ENCODE results near the gene ZNF784.
A peak's percentile ranks its signal among the peaks of the same experiment; 100 is the strongest.

The ZNF784 gene

DNA sequence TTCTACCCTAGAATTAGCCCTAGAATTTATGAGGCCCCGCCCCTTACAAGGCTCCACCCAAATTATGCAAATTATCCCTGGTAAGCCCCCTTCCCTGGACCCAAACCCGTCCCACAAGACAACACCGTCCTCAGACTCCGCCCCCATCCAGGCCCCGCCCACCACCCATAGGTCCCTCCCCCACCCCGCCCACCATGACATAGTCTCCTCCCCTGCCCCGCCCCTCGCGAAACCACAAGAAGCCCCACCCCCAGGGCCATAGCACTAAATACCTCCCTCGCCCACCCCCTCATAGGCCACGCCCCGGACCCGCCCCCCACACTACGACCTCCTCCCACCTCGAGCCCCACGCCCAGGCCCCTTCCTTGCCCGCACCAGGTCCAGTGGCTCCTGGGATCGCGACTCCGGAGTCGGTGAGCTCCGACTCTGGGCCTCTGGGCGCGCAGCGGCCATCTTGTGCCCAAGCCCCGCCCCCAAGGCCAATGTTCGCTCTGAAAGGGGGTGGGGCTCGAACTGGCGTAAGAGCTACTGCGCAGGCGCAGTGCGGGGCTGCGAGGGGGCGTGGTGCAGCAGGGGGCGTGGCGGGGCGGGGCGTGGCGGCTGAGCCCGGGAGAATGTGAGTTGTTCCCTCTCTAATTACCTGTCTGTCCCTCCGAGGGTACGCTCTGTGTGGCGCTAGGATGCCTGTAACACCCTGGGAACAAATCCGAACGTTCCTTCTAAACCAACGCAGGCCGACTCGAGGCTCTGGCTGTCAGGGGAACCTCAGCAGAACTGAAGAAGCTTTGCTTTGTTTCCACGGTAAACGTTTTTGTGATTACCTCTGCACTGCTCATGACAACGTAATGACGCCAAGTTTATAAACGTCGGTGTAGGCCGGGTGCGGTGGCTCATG, at the start of gene ZNF784:
ZNF784 (minus strand) TSS at position 458 of the 895 bp plus-strand sequence; CDS start at position 453, 5 bp downstream.
- peak; percentile 99 for DNase-seq

DNA sequence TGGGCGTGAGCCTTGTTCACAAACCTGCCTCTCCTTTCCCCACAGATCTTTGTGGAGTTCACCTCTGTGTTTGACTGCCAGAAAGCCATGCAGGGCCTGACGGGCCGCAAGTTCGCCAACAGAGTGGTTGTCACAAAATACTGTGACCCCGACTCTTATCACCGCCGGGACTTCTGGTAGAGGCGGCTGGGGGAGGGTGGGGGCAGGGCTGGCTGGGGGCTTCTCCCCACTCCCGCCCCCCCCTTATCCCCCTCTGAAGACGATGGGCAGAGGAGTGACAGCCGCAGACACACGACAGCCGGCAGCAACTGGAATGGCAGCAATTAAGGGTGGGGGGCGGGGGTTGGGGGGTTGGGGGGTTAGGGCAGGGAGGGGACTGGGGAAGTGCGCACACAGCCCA, 49.5 kb upstream of the ZNF784 start:
- no peak for DNase-seq

GRCh38 chr19:55673465-55673864, 49.1 kb upstream of the ZNF784 start:
- DNase-seq, result no peak

DNA sequence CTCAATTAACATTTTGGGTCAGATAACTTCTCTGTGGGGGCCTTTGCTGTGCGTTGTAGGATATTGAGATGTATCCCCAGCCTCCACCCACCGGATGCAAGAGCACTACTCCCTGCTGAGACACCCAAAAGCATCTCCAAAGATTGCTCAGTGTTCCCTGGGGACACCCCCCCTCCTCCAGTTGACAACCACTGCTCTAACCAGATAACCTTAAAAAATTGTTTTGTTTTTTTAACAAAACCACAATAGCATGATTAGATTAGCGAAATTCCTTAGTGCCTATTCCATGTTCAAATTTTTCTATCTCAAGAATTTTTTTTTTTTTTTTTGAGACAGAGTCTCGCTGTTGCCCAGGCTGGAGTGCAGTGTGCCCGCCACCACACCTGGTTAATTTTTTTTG, 48.1 kb upstream of the ZNF784 start:
- no peak for DNase-seq

DNA sequence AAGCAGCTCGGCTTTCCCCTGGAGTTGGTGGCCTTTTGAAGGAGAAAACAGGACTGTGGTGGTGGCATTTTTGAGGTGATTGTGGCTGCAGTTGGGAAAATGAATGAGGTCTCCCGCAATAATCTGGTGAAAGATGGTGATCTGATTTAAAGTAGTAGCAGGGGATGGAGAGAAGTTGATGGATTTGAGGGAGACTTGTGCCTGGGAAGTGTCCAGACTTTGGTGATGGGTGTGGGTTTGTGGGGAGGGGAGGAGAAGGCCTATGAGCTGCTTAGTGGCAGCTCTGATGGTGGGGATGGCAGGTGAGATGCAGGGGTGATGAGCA, 46.6 kb upstream of the ZNF784 start:
- DNase-seq, result no peak

GRCh38 chr19:55670280-55671053, 46.1 kb upstream of the ZNF784 start:
- DNase-seq, result peak; percentile 44

- no peak for DNase-seq
Observed at GRCh38 chr19:55669418-55670279, 45.3 kb upstream of the ZNF784 start.

DNA sequence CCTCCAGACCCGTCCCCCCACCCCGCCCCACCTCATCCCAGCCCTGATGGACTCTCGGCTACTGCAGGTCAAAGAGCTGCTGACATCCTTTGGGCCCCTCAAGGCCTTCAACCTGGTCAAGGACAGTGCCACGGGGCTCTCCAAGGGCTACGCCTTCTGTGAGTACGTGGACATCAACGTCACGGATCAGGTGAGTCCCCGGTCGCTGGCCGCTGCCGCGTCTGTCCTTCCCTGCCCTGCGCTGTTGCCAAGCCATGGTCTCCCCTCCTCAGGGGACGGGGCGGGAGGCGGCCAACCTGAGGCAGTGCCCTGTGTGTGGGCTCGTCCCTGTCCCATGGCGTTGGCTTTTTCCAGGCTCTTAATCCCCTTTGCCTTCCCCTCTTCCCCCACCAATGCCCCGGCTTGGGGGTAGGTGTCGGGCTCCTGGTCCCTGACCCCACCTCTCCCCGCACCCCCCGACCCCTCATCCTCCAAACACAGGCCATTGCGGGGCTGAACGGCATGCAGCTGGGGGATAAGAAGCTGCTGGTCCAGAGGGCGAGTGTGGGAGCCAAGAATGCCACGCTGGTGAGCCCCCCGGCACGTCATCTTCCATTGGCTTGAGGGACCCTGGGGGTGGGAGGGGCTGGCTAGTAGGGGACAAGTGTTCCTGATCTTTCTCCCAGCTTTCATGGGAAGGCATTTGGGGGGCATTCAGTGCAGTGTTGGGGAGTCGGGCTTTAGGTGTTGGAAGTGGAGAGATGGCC, 44.4 kb upstream of the ZNF784 start:
- DNase-seq, result no peak

GRCh38 chr19:55667958-55668357, 43.6 kb upstream of the ZNF784 start:
- DNase-seq, result no peak

GRCh38 chr19:55667511-55667910, 43.1 kb upstream of the ZNF784 start:
- no peak for DNase-seq

DNA sequence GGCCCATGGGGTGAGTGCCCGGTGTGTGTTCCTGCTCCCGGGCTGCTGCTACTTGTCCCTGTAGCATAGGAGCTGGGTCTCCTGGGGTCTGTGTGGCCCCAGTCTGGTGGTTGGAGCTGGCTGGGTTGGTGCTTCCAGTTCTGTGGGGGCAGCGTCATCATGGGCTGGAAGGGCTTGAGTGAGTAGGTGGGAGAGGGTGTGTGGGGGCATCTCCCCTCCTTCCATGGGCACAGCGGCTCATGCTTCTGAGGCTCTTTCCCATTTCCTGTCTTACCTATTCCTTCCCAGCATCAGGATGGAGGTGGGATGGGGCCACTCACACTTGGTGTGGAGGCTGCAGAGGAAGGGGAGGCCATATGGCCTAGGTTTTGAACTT, 42.6 kb upstream of the ZNF784 start:
- no peak for DNase-seq

DNA sequence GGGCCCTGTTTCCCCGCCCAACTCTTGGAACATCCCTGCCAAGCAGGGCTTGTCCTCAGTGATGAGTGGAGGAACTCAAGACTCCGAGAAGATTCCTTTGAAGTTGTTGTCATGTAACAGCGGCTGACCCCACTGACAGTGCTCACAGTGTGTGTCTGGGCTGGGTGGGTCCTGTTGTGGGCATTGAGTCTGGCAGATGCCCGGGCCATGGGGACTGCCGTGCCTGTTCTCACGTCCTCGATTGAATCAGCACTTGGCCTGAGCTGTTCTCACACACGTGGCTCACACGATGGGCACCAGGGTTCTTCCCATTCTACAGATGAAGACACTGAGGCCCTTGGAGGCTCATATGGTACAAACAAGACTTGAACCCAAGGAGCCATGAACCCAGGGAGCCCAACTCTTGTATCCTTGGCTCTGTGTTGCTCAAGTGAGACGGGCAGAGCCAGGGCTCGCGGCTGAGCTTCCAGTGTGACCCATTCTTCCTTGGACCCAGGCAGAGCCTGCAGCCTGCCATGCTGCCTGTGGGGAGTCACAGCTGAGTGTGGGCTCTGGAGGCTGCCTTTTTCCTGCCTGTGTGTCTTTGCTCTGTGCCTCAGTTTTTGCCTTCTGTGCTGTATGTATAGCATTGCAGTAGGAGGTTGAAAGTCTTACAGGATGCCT, 42.1 kb upstream of the ZNF784 start:
- no peak for DNase-seq

DNA sequence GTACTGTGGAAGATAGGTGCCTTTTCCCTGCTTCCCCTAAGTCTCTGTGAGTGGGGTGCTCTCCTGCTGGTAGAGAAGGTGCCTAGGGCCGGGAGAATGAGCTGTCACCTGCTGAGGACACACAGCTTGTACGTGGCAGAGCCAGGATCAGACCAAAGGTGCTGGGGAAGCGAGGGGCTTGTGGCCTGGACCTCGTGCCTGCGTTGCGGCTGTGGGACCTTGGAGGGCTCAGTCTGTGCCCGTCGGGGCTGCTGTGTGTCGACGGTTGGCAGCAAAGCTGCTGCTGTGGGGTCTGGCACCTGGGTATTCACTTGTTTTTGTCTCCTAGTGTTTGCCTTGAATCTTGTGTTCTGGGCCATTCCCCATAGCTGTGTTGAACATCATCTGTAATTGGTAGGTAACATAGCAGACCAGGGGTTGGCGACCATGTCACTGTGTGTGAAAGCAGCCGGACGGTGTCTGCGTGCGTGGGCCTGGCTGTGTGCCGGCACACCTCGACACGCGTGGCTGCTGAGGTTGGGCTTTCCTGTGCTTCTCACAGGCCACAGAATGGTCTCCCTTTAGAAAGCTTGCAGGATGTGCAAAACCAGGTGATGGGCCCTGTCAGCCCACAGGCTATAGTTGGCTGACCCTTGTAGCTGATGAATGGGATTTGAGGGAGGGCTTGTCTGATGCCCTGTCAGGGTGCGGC, 39.6 kb upstream of the ZNF784 start:
- no peak for DNase-seq

GRCh38 chr19:55661826-55662225, 37.5 kb upstream of the ZNF784 start:
- DNase-seq, result no peak

- no peak for DNase-seq
Observed at GRCh38 chr19:55660991-55661390, 36.6 kb upstream of the ZNF784 start.

DNA sequence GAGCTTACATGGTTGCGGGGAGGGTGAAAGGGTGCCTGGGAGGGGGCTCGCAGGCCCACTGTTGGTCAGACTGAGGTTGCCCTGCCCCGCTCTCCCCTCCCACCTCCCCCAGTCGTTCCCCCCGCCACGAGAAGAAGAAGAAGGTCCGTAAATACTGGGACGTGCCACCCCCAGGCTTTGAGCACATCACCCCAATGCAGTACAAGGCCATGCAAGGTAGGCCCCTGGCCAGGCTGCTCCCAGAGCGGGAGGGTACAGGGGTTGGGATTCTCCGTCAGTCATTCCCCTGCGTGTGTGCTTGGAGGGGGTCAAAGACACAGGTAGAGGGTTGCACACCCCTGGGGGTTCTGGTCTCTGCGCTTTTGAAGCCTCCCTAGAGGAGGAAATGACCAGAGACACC, 36.0 kb upstream of the ZNF784 start:
- no peak for DNase-seq

GRCh38 chr19:55659822-55660221, 35.5 kb upstream of the ZNF784 start:
- no peak for DNase-seq

DNA sequence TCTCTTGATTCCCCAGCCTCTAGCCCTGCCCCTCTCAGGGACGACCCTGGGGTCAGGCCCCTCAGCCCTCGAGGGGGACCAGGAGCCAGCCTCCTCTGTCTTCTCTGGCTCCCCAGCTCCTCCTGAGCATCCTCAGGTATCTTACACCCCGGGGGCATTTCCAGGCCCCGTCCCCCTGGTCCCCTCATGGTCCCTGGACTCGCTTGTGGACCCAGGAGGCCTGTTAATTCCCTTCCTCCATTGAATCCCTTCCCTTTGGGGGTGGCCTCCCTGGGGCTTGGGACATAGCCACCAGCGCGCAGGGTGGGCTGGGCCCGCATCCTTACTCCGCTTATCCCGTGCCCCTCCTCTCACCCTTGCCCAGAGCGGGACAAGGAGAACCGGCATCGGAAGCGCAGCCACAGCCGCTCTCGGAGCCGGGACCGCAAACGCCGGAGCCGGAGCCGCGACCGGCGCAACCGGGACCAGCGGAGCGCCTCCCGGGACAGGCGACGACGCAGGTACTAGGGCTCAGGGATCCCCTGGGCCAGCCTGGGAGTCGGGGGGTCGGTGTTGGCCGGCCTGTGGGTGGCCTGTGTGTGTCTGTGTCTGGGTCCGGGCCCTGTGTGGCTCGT, 34.6 kb upstream of the ZNF784 start:
- no peak for DNase-seq

- DNase-seq, result no peak
Observed at GRCh38 chr19:55656988-55657747, 32.8 kb upstream of the ZNF784 start.

- DNase-seq, result no peak
Observed at GRCh38 chr19:55656552-55656951, 32.2 kb upstream of the ZNF784 start.

Measured in eye (tissue), 1 donor.